NCI-H2171 (cell line): ENCODE results near the gene APOE.
A peak's percentile ranks its signal among the peaks of the same experiment; 100 is the strongest.
"Not testable (repeated sequence)": the region's sequence is repeated elsewhere in the genome, so short reads cannot be mapped to it uniquely, and the experiment has no call there.

Experiments
- DNase-seq: peaks from one replicate; lab custom pipeline; 2025; lab: John Stamatoyannopoulos, UW

The APOE gene

DNA sequence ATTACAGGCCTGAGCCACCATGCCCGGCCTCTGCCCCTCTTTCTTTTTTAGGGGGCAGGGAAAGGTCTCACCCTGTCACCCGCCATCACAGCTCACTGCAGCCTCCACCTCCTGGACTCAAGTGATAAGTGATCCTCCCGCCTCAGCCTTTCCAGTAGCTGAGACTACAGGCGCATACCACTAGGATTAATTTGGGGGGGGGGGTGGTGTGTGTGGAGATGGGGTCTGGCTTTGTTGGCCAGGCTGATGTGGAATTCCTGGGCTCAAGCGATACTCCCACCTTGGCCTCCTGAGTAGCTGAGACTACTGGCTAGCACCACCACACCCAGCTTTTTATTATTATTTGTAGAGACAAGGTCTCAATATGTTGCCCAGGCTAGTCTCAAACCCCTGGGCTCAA, 4.2 kb downstream of the APOE start:
- DNase-seq: no peak

DNA sequence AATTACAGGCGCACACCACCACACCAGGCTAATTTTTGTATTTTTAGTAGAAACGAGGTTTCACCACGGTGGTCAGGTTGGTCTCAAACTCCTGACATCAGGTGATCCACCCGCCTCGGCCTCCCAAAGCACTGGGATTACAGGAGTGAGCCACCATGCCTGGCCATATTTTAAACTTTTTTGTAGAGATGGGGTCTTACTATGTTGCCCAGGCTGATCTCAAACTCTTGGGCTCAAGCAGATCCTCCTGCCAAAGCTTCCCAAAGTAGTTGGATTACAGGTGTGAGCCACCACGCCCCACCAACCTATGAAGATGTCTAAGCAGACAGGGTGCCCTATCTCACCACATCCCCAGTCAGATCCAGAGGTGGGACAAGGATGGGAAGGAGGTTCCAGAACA, 6.3 kb downstream of the APOE start:
- DNase-seq: not testable (repeated sequence)

DNA sequence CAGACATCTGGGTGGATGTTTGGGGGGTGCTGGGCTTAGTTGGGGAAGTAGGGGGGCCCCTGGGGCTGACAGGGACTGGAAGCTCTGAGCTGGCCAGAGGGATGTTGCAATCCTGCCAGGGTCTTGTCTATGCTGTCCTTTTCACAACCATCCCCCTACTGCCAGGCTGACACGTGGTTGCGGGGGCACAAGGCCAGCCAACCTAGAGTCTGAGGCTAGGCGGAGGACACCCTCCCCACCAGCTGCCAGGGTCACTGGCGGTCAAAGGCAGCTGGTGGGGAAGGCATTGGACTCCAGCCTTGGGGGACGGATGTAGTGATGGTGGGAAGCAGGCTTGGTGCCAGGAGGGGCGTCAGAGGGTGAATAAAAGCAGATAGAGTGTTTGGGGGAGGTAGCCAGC, 7.3 kb downstream of the APOE start:
- no peak for DNase-seq

DNA sequence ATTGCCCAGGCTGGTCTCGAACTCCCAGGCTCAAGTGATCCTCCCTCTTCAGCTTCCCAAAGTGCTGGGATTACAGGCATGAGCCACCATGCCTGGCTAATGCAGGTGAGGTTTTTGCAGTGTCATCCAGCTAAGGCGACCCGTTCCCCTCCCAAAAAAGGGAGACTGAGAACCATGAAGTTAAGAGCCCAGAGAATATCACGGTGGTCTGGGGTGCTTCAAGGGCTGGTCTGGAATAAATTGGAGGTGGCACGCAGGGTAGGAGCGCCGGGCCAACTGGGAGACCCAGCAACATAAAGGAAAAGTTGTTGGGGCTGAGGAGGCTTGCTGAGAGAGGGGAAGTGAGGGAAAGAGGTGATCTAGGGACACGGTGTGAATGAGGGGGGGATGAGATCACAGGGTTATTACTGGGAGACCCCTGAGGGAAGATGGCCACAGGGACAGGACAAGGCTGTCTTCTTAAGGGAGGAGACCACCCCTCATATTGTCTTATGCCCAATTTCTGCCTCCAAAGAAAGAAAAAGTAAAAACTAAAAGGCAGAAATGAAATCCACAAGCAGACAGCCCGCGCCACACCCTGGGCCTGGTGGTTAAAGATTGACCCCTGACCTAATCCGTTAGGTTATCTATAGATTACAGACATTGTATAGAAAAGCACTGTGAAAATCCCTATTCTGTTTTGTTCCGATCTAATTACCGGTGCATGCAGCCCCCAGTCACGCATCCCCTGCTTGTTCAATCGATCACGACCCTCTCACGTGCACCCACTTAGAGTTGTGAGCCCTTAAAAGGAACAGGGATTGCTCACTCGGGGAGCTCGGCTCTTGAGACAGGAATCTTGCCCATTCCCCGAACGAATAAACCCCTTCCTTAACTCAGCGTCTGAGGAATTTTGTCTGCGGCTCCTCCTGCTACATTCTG, 8.2 kb downstream of the APOE start:
- DNase-seq: not testable (repeated sequence)

DNA sequence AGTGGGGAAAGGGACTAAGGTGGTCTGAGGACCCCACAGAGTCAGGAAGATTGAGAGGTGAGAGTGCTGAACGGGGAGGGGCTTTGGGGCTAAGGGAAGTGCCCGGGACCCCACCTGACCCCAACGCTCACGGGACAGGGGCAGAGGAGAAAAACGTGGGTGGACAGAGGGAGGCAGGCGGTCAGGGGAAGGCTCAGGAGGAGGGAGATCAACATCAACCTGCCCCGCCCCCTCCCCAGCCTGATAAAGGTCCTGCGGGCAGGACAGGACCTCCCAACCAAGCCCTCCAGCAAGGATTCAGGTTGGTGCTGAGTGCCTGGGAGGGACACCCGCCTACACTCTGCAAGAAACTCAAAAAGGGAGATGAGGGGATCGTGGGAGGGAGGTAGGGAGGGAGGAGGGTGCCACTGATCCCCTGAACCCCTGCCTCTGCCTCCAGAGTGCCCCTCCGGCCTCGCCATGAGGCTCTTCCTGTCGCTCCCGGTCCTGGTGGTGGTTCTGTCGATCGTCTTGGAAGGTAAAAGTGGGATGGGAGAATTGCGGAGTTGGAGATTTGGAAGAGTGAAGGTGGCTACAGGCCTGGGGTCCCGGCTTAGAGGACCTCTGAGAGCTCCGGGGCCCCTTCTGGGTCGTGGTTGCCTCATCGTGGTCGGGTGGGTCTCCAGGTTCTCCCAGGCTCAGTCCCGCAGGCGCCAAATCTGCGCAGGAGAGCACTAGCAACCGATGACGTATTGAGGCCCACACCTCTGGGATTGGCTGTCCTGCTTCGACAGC, 9.0 kb downstream of the APOE start, which contains the start of gene APOC1:
TSS of gene APOC1 (plus strand) at position 176 of the 774 bp plus-strand sequence. CDS start at position 460, 284 bp downstream.
- peak; percentile 83 for DNase-seq

DNA sequence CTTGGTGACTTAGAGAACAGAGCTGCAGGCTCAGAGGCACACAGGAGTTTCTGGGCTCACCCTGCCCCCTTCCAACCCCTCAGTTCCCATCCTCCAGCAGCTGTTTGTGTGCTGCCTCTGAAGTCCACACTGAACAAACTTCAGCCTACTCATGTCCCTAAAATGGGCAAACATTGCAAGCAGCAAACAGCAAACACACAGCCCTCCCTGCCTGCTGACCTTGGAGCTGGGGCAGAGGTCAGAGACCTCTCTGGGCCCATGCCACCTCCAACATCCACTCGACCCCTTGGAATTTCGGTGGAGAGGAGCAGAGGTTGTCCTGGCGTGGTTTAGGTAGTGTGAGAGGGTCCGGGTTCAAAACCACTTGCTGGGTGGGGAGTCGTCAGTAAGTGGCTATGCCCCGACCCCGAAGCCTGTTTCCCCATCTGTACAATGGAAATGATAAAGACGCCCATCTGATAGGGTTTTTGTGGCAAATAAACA, 18.7 kb downstream of the APOE start:
- no peak for DNase-seq

DNA sequence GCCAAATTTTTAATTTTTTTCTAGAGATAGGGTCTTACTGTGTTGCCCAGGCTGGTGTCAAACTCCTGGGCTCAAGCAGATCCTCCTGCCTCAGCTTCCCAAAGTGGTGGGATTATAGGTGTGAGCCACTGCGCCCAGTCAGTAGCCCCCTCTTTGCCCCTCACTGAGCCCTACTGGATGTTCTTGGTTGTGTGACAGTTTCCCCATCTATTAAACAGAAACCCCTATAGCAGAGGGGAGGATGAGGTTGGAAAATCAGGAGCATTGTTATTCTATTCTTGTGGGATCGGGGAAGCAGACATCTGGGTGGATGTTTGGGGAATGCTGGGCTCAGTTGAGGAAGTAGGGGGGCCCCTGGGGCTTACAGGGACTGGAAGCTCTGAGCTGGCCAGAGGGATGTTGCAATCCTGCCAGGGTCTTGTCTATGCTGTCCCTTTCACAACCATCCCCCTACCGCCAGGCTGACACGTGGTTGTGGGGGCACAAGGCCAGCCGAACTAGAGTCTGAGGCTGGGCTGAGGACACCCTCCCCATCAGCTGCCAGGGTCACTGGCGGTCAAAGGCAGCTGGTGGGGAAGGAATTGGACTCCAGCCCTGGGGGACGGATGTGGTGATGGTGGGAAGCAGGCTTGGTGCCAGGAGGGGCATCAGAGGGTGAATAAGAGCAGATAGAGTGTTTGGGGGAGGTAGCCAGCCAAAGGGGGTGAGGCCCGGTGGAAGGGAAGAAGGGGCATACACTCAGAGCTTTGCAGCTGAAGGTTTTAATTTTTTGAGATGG, 19.7 kb downstream of the APOE start:
- DNase-seq: no peak

DNA sequence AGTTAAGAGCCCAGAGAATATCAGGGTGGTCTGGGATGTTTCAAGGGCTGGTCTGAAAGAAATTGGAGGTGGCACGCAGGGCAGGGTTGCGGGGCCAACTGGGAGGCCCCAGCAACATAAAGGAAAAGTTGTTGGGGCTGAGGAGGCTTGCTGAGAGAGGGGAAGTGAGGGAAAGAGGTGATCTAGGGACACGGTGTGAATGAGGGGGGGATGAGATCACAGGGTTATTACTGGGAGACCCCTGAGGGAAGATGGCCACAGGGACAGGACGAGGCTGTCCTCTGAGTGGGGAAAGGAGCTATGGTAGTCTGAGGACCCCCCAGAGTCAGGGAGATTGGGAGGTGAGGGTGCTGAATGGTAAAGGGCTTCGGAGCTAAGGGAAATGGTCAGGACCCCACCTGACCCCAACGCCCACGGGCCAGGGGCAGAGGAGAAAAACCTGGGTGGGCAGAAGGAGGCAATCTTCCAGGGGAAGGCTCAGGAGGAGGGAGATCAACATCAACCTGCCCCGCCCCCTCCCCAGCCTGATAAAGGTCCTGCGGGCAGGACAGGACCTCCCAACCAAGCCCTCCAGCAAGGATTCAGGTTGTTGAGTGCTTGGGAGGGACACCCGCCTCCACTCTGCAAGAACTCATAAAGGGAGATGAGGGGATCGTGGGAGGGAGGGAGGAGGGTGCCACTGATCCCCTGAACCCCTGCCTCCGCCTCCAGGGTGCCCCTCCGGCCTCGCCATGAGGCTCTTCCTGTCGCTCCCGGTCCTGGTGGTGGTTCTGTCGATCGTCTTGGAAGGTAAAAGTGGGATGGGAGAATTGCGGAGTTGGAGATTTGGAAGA, 20.9 kb downstream of the APOE start:
- DNase-seq: not testable (repeated sequence)

DNA sequence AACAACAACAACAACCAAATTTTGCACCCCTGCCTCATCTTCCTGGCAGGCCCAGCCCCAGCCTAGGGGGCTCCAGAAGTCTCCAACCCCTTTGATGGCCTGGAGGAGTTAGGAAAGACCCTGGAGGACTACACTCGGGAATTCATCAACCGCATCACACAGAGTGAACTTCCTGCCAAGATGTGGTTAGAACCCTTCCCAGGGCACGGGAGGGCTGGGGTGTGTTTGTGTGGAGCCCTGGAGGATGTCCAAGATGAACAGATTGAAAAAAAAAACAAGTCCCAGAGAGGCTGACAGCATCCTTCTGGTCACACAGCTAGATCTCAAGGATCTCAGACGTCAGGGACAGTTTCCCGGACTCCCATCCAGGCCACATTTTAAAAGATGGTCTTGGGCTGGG, 22.1 kb downstream of the APOE start:
- no peak for DNase-seq

DNA sequence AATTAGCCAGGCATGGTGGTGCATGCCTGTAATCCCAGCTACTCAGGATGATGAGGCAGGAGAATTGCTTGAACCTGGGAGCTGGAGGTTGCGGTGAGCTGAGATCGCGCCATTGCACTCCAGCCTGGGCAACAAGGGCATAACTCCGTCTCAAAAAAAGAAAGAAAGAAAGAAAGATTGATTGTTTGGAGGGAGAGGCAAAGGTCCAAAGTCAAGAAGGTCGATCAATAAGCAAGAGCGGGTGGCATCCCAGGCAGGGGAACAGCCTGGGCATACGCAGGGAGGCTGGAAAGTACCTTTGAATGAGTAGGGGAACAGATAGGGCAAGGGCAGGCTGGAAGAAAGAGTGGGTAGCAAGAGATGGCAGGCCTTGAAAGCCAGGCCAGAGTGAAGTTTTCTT, 24.5 kb downstream of the APOE start:
- DNase-seq: no peak

DNA sequence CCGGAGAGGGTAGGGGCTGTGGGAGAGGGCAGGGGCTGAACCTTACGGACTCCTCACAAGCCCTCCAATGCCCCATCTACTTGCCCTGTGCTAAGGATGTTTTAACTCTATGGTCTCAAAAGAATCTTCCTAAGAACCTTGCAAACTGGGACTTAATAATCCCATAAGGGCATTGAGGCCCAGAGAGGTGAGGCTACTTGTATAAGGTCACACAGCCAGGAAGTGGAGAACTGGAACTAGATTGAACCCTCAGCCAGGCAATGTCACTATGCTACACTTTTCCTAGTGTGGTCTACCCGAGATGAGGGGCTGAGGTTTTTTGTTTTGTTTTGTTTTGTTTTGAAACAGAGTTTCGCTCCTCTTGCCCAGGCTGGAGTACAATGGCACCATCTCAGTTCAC, 25.9 kb downstream of the APOE start:
- no peak for DNase-seq

DNA sequence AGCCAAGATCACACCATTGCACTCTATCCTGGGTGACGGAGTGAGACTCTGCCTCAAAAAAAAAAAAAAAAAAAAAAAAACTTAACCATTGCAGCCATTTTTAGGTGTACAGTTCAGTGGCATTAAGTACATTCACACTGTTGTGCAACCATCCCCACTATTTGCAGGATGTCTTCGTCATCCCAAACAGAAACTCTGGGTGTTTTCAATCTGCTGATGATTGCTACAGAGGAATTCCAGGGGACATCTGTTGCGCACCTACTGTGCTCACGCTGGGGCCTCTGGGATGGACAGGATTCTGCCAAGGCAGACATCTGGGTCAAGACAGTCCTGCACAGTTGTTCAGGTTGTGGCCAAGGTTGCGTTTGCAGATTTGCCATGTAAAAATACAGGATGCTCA, 34.1 kb downstream of the APOE start:
- no peak for DNase-seq

DNA sequence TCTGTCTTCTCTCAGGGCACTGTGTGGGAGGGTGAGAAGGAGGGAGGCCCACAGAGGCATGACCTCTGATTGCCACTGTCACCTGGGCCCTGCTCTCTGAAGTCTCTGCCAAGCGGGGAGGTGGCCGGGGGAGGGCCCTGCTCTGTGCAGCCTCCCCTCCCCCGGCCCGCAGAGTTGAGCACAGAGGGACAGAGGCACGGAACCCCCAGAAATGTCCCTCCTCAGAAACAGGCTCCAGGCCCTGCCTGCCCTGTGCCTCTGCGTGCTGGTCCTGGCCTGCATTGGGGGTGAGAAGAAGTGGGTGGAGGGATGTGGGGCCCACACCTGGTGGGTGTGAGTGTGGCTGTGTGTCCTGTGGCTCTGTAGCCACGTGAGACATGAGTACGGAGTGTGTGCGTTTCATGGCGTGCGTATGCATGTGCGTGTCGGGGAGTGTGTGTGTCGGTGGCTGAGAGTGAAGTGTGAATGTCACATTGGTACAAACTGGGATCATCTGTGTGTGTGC, 36.5 kb downstream of the APOE start, which contains the start of gene APOC4:
TSS of gene APOC4 (plus strand) at position 171 of the 505 bp plus-strand sequence. CDS start at position 212, 41 bp downstream.
- DNase-seq: no peak

DNA sequence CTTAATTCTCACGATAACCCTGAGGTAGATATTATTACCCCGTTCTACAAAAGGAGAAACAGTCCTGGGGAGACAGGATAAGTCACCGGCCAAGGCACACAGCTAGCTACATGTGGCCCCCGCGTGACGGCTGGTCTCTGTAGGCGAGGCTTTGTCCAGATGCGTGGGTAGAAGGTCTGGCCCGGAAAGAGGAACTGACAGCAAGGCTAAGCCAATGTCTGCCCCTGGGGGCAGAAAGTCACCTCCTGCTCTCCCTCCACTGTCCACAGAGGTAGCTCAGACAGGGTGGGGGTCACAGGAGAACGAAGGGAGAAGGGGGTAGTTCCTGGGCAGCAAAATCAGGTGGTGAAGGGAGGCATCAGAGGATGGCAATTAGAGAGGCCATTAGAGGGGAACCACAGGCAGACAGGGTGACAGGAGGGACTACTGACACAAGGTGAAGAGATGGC, 38.2 kb downstream of the APOE start:
- DNase-seq: no peak

DNA sequence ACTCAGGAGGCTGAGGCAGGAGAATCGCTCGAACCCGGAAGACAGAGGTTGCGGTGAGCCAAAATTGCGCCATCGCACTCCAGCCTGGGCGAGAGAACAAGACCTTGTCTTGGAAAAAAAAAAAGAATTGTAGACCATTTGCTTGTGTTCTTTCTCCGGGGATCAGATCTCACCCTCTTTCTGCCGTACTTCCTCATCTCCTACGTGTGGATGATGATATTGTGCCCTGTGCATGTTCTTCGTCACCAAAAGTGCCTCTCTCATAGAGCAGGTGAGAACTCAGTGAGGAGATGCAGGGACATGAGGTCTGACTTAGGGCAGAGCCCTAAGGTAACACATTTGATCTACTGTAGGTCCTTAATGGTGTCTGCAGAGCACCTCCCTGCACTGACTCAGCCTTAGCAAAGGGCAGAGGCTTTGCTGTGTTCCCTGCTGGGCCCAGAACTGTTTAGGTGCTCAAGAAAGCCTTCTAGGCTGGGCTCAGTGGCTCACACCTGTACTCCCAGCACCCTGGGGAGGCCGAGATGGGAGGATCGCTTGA, 41.5 kb downstream of the APOE start:
- DNase-seq: no peak

DNA sequence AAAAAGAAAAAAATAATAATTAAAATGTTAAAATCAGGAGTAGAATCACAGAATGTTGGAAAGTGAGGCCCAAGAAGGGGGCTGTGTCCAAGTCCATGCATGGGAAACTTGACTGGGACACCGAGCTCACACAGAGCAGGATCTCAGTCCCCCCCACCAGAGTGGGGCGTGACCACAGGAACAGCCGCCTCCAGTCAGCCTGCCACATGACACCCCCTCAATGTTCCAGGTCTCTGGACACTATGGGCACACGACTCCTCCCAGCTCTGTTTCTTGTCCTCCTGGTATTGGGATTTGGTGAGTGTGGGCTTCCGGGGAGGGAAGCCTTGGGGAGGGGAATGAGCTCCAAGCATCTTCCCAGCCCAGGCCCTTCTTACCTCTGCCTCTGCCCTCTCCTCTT, 42.6 kb downstream of the APOE start:
- DNase-seq: no peak

DNA sequence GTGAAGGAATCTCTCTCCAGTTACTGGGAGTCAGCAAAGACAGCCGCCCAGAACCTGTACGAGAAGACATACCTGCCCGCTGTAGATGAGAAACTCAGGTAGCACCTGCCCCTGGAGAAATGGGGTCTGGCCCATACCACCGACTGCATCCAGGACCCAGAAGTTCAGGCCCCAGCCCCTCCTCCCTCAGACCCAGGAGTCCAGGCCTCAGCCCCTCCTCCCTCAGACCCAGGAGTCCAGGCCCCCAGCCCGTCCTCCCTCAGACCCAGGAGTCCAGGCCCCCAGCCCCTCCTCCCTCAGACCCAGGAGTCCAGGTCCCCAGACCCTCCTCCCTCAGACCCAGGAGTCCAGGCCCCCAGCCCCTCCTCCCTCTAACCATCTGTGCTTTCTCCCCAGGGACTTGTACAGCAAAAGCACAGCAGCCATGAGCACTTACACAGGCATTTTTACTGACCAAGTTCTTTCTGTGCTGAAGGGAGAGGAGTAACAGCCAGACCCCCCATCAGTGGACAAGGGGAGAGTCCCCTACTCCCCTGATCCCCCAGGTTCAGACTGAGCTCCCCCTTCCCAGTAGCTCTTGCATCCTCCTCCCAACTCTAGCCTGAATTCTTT, 43.3 kb downstream of the APOE start:
- DNase-seq: peak; percentile 35

DNA sequence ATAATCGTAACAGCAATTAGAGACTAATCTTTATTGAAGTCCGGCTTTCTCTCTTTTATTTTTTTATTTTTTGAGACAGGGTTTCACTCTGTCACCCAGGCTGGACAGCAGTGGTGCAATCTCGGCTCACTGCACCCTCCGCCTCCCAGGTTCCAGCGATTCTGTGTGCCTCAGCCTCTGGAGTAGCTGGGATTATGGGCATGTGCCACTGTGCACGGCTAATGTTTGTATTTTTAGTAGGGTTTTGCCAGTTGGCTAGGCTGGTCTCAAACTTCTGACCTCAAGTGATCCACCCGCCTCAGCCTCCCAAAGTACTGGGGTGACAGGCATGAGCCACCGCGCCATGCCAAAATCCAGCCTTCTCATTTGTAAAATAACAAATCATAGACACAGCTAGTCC, 44.0 kb downstream of the APOE start:
- no peak for DNase-seq

DNA sequence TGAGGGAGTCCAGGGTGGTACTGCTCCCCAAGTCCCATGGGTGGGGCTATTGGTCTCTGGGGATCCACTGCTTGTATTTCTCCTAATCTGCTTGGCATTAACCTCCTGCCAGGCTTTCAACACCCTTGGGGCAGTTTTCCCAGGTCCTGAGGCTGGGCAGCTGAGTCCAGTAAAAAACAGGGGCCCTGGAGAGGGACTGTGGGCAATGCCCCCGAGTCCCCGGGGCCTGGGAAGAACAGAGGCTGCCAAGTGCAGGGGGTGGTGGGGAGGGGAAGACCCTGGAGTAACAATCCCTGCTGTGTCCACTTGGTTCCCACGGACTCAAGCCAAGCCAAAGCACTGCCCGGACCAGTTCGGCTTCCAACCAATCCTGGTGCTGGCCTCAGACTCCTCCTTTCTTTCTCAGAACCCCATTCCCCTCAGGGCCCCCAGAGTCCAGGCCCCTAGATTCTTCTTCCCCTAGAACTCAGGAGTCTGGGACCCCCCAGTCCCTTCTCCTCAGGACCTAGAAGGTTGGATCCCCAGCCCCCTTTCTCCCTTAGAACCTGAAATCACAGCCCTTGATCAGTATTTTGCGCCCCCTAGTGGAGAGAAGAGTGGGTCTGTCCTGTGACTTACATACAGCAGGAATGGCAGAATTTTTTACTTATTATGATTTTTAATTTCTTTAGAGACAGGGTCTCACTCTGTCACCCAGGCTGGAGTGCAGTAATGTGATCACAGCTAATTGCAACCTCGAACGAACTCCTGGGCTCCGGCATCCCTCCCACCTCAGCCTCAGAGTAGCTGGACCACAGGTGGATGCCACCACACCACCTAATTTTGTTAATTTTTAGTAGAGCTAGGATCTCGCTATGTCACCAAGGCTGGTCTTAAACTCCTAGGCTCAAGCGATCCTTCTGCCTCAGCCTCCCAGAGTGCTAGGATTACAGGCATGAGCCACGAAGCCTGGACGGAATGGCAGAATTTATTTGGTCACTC, 45.9 kb downstream of the APOE start:
- peak; percentile 77 for DNase-seq
